NB4 (cell line): ENCODE measurements around the gene STK10.

ENCODE experiments used
- DNase-seq: peaks from one replicate; pipeline ENCODE4 v3.0.0; 2010; ENCODE audit warnings: low read depth
- H3K4me3 ChIP-seq: one replicate; pipeline ENCODE4 v1.5.1; 2011; ENCODE audit warnings: mild to moderate bottlenecking, low read depth, low read length, moderate library complexity
- CTCF ChIP-seq: IDR thresholded peaks from one replicate; pipeline ENCODE4 v1.5.1; 2012; ENCODE audit warnings: low read depth, low read length
- MAX ChIP-seq: IDR thresholded peaks from 2 replicates; pipeline ENCODE4 v1.6.1; 2011; ENCODE audit warnings: low read depth, low read length
- MYC ChIP-seq: IDR thresholded peaks from 2 replicates; pipeline ENCODE4 v1.6.1; 2011; ENCODE audit warnings: low read depth, low read length
- POLR2A ChIP-seq: IDR thresholded peaks from 2 replicates; pipeline ENCODE4 v1.6.1; 2011; ENCODE audit warnings: mild to moderate bottlenecking; ENCODE audit not compliant: insufficient read length; ENCODE audit errors: extremely low read depth

Gene STK10

GRCh38 chr5:172048170-172048422, 139.9 kb downstream of the STK10 start:
- TF ChIP-seq MAX (no peak), CTCF (no peak), POLR2A (no peak), MYC (no peak)
- DNase-seq: no peak
- no peak overlapping the region for H3K4me3 ChIP-seq

GRCh38 chr5:172046593-172046992, 141.4 kb downstream of the STK10 start:
- H3K4me3 ChIP-seq: no peak overlapping the region
- no peak for TF ChIP-seq MAX
- no peak for TF ChIP-seq POLR2A
- TF ChIP-seq MYC: no peak
- no peak for TF ChIP-seq CTCF
- no peak for DNase-seq

- TF ChIP-seq MAX (no peak), POLR2A (no peak), CTCF (no peak), MYC (no peak)
- DNase-seq: no peak
- no peak overlapping the region for H3K4me3 ChIP-seq
These were observed 142.8 kb downstream of the STK10 start for GRCh38 chr5:172045315-172045632.

GRCh38 chr5:172044631-172045314, 143.3 kb downstream of the STK10 start:
- H3K4me3 ChIP-seq: no peak overlapping the region
- DNase-seq: peak; percentile 38
- no peak for TF ChIP-seq MAX
- no peak for TF ChIP-seq CTCF
- no peak for TF ChIP-seq MYC
- no peak for TF ChIP-seq POLR2A

- DNase-seq: no peak
- H3K4me3 ChIP-seq: no peak overlapping the region
- TF ChIP-seq MYC (no peak), CTCF (no peak), POLR2A (no peak), MAX (no peak)
These were observed 144.2 kb downstream of the STK10 start for GRCh38 chr5:172043865-172044264.

- no peak overlapping the region for H3K4me3 ChIP-seq
- no peak for TF ChIP-seq MYC
- TF ChIP-seq MAX: no peak
- TF ChIP-seq POLR2A: no peak
- no peak for TF ChIP-seq CTCF
- no peak for DNase-seq
These were observed 145.8 kb downstream of the STK10 start for GRCh38 chr5:172042183-172042582.
